Measurements from ENCODE around the gene PKD2L2.
"Not testable (repeated sequence)": the region's sequence is repeated elsewhere in the genome, so short reads cannot be mapped to it uniquely, and the experiment has no call there.

The PKD2L2 gene

GRCh38 chr5:137888863-137889759 is at the start of gene PKD2L2:
Gene PKD2L2, plus strand, starts transcription at chr5:137889457. Its CDS starts 35 bp downstream, at chr5:137889492.
- DNase-seq, result peak; percentile 56

- no peak for DNase-seq
Measured at GRCh38 chr5:137842296-137842695, 47.0 kb upstream of the PKD2L2 start.

DNA sequence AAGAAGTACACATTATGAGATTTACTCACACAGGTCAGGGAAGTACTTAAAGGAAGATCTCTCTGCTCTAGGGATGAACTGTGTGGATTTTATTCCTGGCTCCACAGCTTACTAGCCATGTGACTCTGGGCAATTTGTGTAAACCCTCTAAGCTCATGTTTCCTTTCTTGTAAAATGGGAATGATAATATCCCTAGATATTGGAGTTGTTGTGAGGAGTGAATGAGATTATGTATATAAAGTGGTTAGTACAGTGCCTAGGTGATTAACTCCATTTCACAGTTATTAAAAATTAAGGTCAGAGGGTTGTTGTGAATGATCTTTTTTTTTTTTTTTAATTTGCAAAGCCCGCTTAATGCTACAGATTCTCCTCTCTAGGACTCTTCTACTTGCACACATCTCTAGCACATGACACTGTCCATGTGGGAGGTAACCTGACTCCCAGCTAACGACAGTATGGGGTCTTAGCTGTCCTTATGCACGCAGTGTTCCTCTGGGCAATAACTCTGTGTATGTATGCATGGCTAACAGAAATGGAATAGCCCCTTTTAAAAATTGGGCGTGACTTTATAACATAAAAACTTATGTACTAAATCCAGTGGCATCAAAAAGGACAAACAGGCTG is 45.5 kb upstream of the PKD2L2 start:
- no peak for DNase-seq

GRCh38 chr5:137845472-137845871 is 43.8 kb upstream of the PKD2L2 start:
- DNase-seq, result no peak

DNA sequence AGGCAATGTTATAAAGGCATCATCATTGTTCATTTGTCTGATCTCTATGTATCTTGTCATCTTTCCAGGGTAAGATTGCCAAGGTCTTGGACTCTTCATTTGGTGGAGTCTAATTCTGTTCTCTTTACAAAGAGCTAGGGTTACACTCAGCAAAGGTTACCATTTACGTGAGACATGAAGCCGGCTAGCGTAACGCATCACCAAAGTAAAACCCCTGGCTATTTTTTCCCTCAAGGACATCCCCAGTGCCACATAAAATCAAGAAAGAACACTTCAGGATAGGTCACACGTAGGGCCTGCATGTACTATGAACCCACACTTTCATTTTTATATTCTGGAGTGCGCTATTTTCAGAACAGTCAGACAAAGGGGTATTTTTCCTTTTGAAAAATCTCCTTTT is 41.6 kb upstream of the PKD2L2 start:
- DNase-seq, result no peak

GRCh38 chr5:137853165-137853564 is 36.1 kb upstream of the PKD2L2 start:
- not testable (repeated sequence) for DNase-seq

DNA sequence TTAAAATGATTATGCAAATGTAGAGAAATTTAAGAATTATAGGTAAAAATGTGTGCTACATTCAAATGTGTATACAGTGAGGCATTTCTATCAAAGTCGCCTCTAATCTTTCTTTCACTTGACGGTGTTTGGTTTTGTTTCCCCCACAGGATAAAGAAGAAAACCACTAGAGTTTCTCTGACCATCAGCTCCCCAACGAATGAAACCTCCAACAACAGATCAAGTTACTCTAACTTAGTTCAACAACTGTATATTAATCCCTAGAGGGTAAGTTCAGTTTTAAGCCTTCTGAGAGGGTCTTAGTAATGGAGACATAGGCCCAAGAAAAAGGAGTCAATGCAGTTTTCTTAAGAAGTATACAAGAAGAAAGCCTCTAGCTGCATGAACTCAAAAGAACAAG is 33.1 kb upstream of the PKD2L2 start:
- DNase-seq, result no peak

GRCh38 chr5:137856916-137857862 is 32.1 kb upstream of the PKD2L2 start:
- DNase-seq, result no peak

DNA sequence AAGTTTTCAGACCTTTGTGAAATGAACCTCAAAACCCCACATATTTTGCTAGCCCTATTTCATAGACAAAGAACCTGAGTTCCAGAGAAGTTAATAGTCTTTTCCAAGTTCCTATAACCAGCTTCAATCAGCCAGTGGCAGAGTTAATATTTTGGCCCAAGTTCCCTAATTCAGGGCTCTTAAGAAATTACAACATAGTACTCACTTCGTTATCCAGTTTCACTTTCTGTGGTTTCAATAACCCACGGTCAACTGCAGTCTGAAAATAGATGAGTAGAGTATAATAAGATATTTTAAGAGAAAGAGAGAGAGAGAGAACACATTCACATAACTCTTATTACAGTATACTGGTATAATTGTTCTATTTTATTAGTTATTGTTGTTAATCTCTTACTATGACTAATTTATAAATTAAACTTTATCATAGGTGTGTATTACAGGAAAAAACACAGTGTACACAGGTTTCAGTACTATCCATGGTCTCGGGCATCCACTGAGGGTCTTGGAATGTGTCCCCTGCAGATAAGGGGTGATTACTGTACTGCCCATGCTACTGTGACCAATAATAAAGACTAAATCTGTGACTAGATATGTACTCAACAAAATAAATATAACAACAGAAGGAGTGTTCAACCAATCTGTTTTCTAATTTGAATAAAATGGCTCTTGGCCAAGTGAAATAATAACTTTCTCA is 30.9 kb upstream of the PKD2L2 start:
- no peak for DNase-seq

DNA sequence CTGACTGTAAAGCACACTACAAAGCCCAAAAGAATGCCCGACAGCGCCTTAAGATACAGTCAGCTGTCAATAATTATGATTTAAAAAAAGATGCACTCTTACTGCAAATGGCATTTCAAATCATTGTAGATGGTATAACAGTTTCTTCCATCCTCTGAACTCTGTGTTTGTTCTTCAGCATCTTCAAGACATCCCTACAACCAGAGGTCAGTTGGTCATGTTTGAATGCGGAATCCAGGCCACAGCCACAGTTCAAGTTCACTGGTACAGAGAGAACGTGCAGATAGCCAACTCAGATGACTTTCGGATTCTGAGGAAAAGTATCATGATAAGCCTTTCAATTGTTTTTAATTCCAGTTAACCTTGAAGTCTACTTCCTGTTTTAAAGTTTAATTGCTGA is 30.3 kb upstream of the PKD2L2 start:
- no peak for DNase-seq

DNA sequence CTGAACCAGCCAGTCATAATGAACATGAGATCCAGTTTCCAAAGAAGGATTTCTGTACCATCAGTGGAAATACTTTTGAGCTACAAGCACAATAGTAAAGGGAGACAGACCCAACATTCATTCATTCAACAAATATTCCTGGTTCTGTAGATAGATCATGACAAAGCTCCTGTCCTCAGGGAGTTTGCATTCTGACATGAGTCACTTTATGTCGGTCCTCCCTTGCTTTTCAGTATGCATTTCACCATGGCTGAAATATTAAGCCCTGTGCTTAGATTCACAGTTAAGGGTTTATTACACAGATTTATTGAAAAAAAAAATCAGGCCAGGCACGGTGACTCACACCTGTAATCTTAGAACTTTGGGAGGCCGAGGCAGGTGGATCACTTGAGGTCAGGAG is 27.0 kb upstream of the PKD2L2 start:
- DNase-seq, result no peak

GRCh38 chr5:137863653-137864052 is 25.6 kb upstream of the PKD2L2 start:
- DNase-seq, result not testable (repeated sequence)

DNA sequence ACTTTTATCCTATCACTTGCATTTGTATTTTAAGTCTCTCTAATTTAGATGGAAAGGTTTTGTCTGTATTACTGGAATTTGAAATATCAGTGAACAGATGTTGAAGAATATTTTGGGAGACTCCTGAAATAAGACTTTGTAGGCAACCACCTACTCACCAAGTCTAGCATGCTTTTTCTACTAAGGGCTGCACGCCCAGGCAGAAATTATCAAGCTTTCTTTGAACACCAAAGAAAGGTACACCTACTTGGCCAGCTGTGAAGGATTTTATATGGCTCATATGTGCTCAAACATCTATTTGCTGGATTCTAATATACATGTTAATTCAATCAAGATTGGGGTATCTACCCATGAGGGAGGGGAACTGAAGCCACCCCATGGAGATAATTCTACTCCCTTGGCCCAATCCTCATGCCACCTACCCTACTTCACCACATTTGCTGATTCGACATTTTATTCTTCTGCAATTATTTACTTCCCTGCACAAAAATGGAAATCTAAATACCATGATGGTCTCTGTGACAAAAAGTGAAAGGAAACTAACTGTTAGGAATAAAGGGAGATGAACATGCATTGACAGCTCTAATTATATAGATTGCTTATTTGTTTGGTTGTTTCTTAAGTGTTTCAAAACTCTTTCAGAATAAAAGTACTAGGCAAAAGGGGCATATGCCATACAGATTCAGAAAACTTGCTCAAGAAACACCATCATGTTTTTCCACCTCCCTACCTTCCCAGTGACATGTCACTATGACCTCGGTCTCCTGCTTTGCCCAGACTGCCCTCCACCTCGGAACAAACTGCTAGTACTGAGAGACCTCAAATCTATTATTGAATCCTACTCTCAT is 22.5 kb upstream of the PKD2L2 start:
- no peak for DNase-seq

- no peak for DNase-seq
Measured at GRCh38 chr5:137867664-137868063, 21.6 kb upstream of the PKD2L2 start, which contains the start of gene MYOT. Gene MYOT, plus strand, starts transcription at chr5:137867860. Its CDS starts 2,792 bp downstream, at chr5:137870652.

GRCh38 chr5:137870647-137871339 is 18.5 kb upstream of the PKD2L2 start:
- DNase-seq, result no peak

GRCh38 chr5:137871571-137871970 is 17.7 kb upstream of the PKD2L2 start:
- no peak for DNase-seq

- DNase-seq, result no peak
Measured at GRCh38 chr5:137872466-137872865, 16.8 kb upstream of the PKD2L2 start.

DNA sequence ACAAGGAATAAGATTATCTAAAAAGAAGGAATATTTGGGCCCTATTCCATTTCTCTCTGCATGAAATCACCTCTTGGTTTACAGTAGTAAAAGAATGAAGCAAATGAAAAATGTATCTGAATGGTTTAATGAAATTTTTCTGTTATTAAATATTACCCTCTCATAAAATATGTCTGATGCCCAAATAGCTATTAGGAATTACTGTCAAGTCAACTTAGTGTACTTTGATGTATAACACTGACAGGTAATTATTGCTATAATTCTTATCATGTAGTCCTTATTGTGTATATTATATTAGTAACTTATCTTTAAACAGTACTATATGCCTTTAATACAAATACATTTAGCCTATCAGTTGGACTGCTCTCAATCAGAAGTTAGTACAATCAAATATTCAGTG is 13.2 kb upstream of the PKD2L2 start:
- DNase-seq, result no peak

DNA sequence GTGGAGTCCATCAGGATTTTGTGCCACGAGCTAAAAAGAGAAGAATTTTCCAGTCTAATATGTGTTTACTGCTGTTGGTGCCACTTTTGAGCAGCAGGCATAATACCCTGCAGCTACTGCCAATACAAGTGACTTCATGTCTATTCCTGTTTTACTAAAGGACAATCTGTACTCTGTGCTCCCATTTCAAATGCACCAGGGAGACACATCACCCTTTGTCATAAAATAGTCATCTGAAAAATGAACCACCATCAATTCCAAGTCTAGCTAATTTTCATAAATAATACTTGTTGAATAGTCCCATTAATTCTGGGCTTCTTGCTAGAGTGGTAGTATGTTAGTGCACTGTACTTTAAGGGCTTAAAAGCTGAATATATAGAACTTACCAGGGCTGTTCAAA is 8.9 kb upstream of the PKD2L2 start:
- no peak for DNase-seq

DNA sequence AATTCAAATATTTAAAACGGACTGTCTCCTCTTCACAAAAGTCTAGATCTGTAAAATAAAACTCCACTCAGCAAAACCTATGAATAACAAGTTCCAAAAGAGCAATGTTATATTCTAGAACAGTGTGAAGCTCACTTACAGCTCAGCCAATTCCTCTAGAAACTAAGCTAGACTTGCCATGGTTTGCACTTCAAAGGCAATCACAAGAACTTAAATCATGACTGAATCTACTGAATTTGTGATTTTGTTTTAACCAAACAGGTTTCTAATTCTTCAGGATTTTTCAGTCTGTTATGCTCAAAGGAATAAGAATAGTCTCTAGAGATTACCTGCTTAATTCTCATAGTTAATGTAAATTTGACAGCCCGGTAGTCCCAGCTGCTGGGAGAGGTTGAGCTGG is 1.4 kb upstream of the PKD2L2 start:
- no peak for DNase-seq

GRCh38 chr5:137888466-137888862 is 793 bp upstream of the PKD2L2 start:
- DNase-seq, result no peak
